Measurements from ENCODE around the gene SLC31A1. TPM values are rescaled to one million over a fixed set of nuclear protein-coding genes. Genes with fewer than 3 reads are reported as not detected.
"Not testable (repeated sequence)": the region's sequence is repeated elsewhere in the genome, so short reads cannot be mapped to it uniquely, and the experiment has no call there.

Gene SLC31A1
- total RNA-seq, 1 experiment from 2014 or later, result 56.3 TPM

DNA sequence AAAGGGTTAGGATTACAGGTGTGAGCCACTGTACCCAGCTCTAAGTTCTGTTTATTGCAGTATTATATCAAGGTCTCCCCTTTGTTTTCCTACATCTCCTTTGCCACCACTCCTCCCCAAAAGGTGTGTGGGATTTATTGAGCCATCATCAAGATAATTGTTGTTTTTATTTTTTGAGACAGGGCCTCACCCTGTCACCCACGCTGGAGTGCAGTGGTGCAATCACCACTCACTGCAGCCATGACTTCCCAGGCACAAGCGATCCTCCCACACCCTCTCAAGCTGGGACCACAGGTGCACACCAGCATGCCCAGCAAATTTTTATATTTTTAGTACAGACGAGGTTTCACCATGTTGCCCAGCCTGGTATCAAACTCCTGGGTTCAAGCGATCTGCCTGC lies 24.6 kb downstream of the SLC31A1 start:
- H3K4me1 Mint-ChIP-seq (ENCODE audit: insufficient read depth, unreplicated experiment), result no peaks in the 10 kb centered on the region
- POLR2A ChIA-PET, result interaction anchor here (0.9 to 1.8 kb wide), 3 partner anchors 13 to 27 kb away, joined by 3 to 4 read pairs (median 3); no protein-coding TSS in a partner anchor
- TF ChIP-seq, protein P1, sequence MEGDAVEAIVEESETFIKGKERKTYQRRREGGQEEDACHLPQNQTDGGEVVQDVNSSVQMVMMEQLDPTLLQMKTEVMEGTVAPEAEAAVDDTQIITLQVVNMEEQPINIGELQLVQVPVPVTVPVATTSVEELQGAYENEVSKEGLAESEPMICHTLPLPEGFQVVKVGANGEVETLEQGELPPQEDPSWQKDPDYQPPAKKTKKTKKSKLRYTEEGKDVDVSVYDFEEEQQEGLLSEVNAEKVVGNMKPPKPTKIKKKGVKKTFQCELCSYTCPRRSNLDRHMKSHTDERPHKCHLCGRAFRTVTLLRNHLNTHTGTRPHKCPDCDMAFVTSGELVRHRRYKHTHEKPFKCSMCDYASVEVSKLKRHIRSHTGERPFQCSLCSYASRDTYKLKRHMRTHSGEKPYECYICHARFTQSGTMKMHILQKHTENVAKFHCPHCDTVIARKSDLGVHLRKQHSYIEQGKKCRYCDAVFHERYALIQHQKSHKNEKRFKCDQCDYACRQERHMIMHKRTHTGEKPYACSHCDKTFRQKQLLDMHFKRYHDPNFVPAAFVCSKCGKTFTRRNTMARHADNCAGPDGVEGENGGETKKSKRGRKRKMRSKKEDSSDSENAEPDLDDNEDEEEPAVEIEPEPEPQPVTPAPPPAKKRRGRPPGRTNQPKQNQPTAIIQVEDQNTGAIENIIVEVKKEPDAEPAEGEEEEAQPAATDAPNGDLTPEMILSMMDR (IDR thresholded peaks at IDR 0.05; ENCODE audit: unreplicated experiment), result no peak

DNA sequence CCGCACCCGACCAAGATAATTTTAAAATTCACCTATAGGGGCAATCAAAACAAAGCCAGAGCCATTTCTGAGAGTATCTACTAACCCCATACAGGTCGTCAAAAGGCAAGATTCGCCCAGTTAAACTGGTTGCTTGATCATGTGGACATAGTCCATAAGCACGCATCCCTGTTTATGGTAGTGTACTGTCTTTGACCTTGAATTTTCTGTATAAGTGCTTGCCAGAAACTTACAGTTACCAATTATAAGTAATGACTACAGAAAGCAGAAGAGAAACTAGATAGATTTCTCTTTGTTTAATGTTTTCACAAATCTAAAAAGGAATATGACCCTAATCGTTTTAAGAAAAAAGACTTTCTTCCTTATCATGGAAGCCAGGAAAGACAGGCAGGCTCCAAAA lies 25.6 kb downstream of the SLC31A1 start:
- Mint-ChIP-seq H3K4me1 (ENCODE audit: insufficient read depth, unreplicated experiment) (no peaks in the 10 kb centered on the region), H3K27me3 (ENCODE audit: insufficient read depth, unreplicated experiment) (no peaks in the 10 kb centered on the region), H3K4me3 (ENCODE audit: unreplicated experiment) (no peak overlapping the region), H3K9me3 (ENCODE audit: unreplicated experiment) (no peaks in the 10 kb centered on the region), H3K36me3 (ENCODE audit: insufficient read depth, unreplicated experiment) (peaks cover 12% of the 10 kb centered on the region), H3K27ac (ENCODE audit: low read depth, unreplicated experiment) (no peak overlapping the region)
- BruUV-seq (replicated peaks), result no TSS peak
- ChIA-PET POLR2A (interaction anchor here (1.8 kb wide), 1 partner anchor 14 kb away, joined by 3 read pairs; no protein-coding TSS in a partner anchor), CTCF (interaction anchor here (0.6 to 1.5 kb wide), 5 partner anchors 13 to 1304 kb away, joined by 3 to 4 read pairs (median 4); partner anchors contain the start of gene CDC26)
- TF ChIP-seq, protein P1 (IDR thresholded peaks at IDR 0.05; ENCODE audit: unreplicated experiment), result no peak
- DNase-seq (ENCODE audit: unreplicated experiment), result no peak
- intact Hi-C loops (cut with micrococcal nuclease), result no loop called here

More for the DNA sequence above, 24.6 kb downstream of the SLC31A1 start:
- no peak overlapping the region for H3K27ac Mint-ChIP-seq (ENCODE audit: low read depth, unreplicated experiment)
- no peaks in the 10 kb centered on the region for H3K9me3 Mint-ChIP-seq (ENCODE audit: unreplicated experiment)
- H3K36me3 Mint-ChIP-seq (ENCODE audit: insufficient read depth, unreplicated experiment), result peaks cover 6% of the 10 kb centered on the region
- CTCF ChIA-PET, result interaction anchor here (0.8 to 1.5 kb wide), 2 partner anchors 7 to 14 kb away, joined by 3 to 4 read pairs; no protein-coding TSS in a partner anchor
- no peak overlapping the region for H3K4me3 Mint-ChIP-seq (ENCODE audit: unreplicated experiment)
- H3K27me3 Mint-ChIP-seq (ENCODE audit: insufficient read depth, unreplicated experiment), result no peaks in the 10 kb centered on the region
- intact Hi-C loops (cut with micrococcal nuclease), result no loop called here
- no TSS peak for BruUV-seq (replicated peaks)
- DNase-seq (ENCODE audit: unreplicated experiment), result no peak

DNA sequence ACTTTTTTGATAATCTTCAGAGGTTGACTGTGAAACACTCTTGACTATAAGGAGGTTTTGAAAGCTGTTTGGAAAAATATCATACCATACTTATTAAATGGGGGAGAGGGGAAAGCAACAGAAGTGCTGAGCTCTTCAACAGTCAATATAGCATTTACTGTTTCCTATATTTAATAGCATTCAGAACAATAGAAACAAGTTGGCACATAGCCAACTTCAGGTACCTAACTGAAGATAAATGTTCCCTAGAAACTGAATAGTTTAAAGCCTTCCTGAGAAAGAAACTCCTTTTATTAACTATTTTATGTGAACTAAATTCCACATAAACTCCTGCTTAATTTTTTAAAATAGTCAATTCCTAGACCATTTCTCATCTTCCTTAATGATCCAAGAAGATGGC lies 26.3 kb downstream of the SLC31A1 start:
- ChIA-PET POLR2A (interaction anchor here (1.8 kb wide), 1 partner anchor 15 kb away, joined by 3 read pairs; no protein-coding TSS in a partner anchor), CTCF (interaction anchor here (0.7 to 1.4 kb wide), 2 partner anchors 27 to 1303 kb away, joined by 3 to 4 read pairs; partner anchors contain the start of gene CDC26)
- TF ChIP-seq, protein P1 (IDR thresholded peaks at IDR 0.05; ENCODE audit: unreplicated experiment), result no peak
- H3K4me3 Mint-ChIP-seq (ENCODE audit: unreplicated experiment), result no peak overlapping the region
- no TSS peak for BruUV-seq (replicated peaks)
- no peaks in the 10 kb centered on the region for H3K4me1 Mint-ChIP-seq (ENCODE audit: insufficient read depth, unreplicated experiment)
- H3K27ac Mint-ChIP-seq (ENCODE audit: low read depth, unreplicated experiment), result no peak overlapping the region
- DNase-seq (ENCODE audit: unreplicated experiment), result peak; percentile 7
- H3K36me3 Mint-ChIP-seq (ENCODE audit: insufficient read depth, unreplicated experiment), result peaks cover 15% of the 10 kb centered on the region
- H3K9me3 Mint-ChIP-seq (ENCODE audit: unreplicated experiment), result no peaks in the 10 kb centered on the region
- H3K27me3 Mint-ChIP-seq (ENCODE audit: insufficient read depth, unreplicated experiment), result no peaks in the 10 kb centered on the region
- intact Hi-C loops (cut with micrococcal nuclease), result no loop called here

DNA sequence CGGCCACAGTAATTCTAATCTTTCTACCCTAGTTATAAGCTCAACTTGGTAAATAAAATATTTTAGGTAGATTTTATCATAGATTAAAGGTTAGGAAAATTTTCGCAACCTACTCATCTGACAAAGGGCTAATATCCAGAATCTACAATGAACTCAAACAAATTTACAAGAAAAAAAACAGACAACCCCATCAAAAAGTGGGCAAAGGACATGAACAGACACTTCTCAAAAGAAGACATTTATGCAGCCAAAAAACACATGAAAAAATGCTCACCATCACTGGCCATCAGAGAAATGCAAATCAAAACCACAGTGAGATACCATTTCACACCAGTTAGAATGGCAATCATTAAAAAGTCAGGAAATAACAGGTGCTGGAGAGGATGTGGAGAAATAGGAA lies 28.3 kb downstream of the SLC31A1 start:
- not testable (repeated sequence) for H3K27me3 Mint-ChIP-seq (ENCODE audit: insufficient read depth, unreplicated experiment)

More for the DNA sequence above, 28.3 kb downstream of the SLC31A1 start:
- H3K4me3 Mint-ChIP-seq (ENCODE audit: unreplicated experiment); H3K27ac Mint-ChIP-seq (ENCODE audit: low read depth, unreplicated experiment); BruUV-seq (replicated peaks); H3K4me1 Mint-ChIP-seq (ENCODE audit: insufficient read depth, unreplicated experiment); POLR2A ChIA-PET; H3K9me3 Mint-ChIP-seq (ENCODE audit: unreplicated experiment); intact Hi-C loops (cut with micrococcal nuclease); DNase-seq (ENCODE audit: unreplicated experiment); CTCF ChIA-PET: not testable (repeated sequence)
- peaks cover 15% of the 10 kb centered on the region for H3K36me3 Mint-ChIP-seq (ENCODE audit: insufficient read depth, unreplicated experiment)
